ENCODE results near the gene ABO.

GRCh38 chr9:133322701-133323100, 47.7 kb upstream of the ABO start:
- TF ChIP-seq POLR2AphosphoS5 (IDR thresholded peaks at IDR 0.05), result no peak
- TF ChIP-seq, protein P1, sequence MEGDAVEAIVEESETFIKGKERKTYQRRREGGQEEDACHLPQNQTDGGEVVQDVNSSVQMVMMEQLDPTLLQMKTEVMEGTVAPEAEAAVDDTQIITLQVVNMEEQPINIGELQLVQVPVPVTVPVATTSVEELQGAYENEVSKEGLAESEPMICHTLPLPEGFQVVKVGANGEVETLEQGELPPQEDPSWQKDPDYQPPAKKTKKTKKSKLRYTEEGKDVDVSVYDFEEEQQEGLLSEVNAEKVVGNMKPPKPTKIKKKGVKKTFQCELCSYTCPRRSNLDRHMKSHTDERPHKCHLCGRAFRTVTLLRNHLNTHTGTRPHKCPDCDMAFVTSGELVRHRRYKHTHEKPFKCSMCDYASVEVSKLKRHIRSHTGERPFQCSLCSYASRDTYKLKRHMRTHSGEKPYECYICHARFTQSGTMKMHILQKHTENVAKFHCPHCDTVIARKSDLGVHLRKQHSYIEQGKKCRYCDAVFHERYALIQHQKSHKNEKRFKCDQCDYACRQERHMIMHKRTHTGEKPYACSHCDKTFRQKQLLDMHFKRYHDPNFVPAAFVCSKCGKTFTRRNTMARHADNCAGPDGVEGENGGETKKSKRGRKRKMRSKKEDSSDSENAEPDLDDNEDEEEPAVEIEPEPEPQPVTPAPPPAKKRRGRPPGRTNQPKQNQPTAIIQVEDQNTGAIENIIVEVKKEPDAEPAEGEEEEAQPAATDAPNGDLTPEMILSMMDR (IDR thresholded peaks at IDR 0.05), result no peak

All from suprapubic skin (tissue), 3 donors.